A172 (cell line): Measurements from ENCODE around the gene ADRM1. TPM values are rescaled to one million over a fixed set of nuclear protein-coding genes. Genes with fewer than 3 reads are reported as not detected.

Experiments used
- DNase-seq: peaks from one replicate; pipeline ENCODE4 v3.0.0-alpha.2; 2015; ENCODE audit warnings: low spot score
- total RNA-seq: library from RNA; depleted of rRNA; stranded (reverse); fragments of >200 nt; shearing (Covaris generic); gene quantifications from 2 replicates; pipeline ENCODE4 v1.2.3, GENCODE V29; 2014

ADRM1 gene
- total RNA-seq, 1 experiment from 2014 or later = 402 TPM

DNA sequence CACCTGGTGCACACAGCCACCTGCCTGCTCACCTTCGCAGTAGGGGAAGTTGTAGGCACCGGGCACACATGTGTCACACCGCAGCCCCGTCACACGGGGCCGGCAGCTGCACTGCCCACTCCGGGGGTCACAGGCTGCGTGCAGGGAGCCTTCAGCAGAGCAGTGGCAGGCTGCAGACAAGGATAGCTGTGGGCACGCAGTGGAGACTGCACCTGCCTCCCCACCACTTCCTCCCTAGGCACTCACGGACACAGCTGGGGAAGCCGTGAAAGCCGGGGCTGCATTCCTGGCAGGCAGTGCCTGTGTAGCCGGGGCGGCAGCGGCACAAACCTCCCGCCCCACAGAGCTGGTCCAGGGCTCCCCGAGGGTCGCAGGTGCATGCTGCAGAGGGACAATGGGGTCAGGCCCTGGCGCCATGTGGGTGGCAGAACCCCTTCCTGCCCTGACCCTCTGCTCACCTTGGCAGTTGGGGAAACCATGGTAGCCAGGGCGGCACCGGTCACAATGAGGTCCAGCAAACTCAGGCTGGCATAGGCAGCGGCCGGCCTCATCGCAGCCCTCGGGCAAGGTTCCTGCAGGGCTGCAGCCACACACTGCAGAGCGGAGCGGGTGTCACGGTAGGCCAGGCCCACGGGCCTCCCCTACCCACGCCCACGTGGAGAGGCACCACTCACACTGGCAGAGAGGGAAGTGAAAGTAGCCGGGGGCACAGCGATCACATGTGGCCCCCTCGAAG, 34.9 kb downstream of the ADRM1 start:
- no peak for DNase-seq

DNA sequence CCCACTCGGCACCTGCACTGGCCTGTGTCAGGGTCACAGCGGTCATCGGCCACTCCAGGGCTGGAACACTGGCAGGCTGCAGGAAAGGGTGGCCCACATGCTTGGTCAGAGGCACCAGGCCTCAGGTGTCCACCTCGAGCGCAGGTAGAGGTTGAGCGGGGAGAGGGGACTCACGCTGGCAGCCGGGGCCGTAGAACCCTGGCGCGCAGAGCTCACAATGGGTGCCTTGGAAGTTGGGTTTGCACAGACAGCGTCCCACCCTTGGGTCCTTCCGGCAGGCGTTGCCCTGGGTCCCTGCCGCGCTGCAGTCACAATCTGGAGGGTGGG, 35.5 kb downstream of the ADRM1 start:
- no peak for DNase-seq

DNA sequence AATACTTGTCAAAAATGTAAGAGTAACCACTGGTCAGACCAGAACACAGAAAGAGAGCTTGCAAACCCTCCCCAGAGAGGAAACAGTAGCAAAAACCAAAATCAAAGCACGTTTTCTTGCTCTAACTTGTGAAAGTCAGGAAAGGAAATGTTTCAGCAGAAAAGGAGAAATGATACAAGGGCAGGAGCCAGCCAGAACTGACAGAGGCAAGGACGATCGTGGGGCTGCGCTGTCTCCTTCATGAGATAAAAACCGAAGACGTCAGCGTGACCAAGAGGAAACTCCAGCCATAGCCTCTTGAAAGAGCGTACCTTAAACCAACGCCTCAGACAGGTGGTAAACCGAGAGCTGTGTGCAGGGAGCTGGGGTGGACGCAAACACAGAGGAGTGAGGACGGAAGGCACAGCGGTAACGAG, 36.9 kb downstream of the ADRM1 start:
- DNase-seq = no peak

- DNase-seq = no peak
Observed at GRCh38 chr20:62342910-62343309, 40.1 kb downstream of the ADRM1 start.

- no peak for DNase-seq
Observed at GRCh38 chr20:62344092-62344491, 41.3 kb downstream of the ADRM1 start.

DNA sequence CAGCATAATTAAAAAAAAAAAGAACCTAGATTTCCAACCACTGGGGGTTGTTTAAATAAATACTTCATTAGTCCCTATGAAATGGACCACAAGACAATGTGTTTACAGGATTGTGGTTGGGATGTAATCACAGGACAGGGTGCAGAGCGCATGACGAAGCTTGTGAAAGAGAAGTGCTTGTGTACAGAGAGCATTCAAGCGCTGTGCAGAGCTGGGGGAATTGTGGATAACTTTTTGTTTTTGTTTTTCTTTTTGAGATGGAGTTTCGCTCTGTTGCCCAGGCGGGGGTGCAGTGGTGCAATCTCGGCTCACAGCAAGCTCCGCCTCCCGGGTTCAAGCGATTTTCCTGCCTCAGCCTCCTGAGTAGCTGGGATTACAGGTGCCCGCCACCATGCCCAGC, 42.0 kb downstream of the ADRM1 start:
- DNase-seq = no peak

DNA sequence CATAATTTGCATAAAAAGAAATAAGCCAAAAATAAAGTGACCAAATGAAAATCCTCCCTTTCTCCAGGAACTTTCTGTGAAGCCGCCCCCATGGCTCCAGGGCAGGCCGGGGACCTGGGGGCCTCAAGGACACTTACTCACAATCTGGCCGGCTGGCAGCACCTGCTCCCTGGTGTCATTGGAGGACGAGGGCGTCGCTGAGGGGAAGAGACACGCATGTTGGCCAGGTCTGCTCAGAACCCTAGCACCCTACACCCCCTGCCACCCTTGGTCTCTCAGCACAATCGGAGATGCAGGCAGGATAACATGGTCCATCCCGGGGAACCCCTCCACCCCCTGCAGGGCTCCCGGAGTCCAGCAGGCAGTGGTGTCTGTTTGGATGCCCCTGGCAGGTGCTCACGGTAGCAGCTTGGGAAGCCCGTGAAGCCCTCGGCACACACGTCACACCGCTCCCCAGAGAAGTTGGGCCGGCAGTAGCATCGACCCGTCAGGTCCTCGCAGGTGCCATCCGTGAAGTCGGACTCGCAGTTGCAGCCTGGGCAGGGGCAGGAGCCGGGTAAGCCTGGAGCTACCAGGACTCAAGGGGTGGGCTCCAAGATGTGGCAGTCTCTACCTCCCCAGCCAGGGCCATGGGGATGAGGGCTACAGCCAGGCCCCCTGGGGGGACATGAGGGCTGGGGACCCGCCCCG, 43.0 kb downstream of the ADRM1 start:
- no peak for DNase-seq

DNA sequence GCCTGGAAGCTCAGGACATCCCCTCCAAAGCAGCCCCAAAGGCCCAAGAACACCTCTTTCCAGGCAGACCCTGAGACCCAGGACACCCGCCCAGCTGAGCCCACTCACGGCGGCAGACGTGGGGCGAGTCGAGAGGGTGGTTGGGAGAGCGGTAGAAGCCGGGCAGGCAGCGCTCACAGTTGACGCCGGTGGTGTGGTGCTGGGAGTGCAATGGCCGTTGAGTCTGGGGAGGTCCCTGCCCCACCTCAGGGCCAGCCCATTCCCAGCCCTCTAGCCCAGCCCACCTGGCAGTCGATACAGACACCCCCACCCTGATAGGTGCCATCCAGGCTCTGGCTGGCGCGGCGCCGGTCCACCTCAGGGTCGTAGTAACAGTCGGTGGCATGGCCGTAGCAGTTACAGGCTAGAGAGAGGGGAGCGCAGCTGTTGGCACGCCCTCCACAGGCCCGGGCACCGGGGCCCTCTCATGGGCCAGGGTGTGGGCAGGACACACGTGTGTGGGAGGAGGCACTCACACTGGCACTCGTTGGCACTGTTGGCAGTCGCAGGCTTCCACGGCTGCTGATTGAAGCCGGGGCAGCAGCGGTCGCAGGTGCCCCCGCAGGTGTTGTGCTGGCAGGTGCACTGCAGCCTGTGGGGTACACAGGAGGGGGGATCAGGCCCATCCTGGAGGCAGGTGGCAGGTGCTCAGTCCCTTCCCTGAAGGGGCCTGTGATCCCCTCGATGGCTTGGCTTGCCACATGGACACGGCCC, 43.8 kb downstream of the ADRM1 start:
- no peak for DNase-seq

DNA sequence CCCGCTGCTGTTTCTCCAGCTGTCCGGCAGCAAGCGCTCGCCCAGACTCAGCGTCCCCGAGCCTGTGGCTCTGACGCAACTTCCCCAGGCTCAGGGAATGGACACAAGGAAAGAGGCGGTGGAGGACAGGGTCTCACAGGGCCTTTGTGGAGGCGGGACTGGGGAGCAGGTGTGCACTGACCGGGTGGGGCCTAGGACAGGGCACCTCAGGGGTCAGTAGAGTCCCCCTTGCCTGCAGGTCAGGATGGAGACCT, 44.3 kb downstream of the ADRM1 start:
- DNase-seq = no peak

DNA sequence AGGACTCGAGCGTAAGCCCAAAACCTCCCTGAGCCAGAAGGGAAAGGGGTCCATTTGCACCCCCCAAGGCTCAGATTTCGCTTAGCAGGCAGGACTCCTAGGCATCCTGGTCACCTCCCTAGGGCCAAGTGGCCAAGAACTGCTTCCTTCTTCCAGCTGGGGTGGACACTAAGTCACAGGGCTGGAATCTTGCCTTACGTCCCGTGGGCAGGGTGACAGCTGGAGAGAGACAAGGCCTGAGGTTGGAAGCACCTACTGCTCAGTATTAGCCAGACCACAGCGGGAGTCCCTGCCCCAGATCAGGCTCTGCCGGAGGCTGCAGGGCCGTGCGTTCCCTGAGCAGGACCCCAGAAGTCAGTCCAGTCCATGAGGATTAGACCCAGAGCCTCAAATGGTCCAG, 44.6 kb downstream of the ADRM1 start:
- DNase-seq = no peak

- no peak for DNase-seq
Observed at GRCh38 chr20:62348604-62349003, 45.8 kb downstream of the ADRM1 start.

DNA sequence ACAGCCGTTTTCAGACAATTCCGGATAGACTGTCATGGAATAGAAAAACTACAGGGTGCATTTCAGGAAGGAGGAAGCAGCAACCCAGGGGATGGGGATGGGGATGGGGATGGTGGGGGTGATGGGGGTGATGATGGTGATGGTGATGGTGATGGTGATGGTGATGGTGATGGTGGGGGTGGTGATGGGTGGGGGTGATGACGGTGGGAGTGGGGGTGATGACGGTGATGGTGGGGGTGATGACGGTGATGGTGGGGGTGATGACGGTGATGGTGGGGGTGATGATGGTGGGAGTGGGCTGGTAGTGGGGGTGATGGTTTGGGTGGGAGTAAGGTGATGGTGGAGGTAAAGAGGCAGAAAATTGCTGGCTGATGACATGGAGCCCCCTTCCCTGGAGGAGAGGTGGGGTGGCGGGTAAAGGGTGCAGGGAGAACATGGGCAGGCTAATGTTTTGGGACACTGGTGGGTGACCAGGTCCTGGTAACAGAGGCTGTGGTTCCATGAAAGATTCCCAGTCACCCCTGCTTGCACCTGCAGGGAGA, 46.8 kb downstream of the ADRM1 start:
- no peak for DNase-seq

DNA sequence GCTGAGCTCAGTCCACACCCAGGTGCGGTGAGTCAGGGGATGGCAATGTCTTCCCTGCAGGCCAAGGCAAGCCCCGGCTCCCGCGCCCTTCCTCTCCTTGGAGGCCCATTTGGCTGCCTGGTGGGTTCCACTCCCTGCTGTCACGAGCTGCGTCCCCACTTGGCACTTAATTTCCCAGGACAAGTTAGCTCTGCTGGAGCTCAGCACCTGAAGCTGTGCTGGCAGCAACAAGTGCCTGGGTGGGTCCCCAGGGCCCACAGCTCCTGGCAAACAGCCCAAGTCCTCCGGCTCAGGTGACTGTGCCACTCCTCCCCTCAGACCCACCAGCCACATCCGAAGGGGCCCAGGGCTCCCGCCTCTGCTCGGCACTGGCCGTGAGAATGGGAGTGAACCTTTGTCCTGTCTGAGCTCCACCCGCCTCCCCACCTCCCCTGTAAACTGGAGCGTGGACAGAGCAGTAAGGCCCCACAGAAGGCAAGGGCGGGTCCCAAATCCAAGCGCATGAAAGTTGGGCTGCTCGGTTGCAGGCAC, 47.4 kb downstream of the ADRM1 start:
- peak; percentile 95 for DNase-seq

DNA sequence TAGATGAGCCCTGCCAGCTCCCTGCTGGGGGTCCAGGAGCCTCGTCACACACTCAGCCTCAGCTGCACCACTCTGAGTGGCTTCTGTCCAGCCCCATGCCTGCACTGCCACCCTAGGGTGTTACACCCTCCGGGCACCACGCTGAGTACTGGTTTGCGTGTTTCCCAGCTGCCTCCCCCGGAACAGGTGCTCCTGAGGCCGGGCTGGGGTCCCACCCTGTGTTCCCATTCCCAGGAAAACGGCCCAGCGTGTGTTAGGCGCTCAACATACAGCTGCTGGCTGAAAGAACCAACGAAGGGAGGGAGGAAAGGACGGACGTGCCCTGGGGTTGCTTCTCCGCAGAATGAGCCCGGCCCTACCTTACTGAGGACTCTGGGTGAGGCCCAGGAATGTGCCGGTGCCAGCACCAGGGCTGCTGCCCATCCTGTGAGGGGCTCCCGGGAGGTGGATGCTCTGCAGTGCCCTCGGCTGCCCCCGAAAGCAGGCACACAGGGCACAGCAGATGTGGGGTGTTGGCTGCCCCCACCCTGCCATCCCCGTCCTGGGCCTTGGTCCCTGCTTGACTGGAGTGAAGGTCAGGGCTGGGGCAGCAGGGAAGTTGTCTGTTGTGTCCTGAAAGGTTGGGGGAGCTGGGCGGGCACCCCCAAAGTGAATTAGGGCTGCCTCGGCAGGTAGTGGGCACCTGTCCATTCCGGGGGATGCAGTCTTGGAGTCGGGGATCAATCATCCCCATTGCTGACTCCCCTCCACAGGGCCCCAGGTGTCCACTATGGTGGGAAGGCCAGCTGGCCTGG, 48.0 kb downstream of the ADRM1 start:
- DNase-seq = no peak

DNA sequence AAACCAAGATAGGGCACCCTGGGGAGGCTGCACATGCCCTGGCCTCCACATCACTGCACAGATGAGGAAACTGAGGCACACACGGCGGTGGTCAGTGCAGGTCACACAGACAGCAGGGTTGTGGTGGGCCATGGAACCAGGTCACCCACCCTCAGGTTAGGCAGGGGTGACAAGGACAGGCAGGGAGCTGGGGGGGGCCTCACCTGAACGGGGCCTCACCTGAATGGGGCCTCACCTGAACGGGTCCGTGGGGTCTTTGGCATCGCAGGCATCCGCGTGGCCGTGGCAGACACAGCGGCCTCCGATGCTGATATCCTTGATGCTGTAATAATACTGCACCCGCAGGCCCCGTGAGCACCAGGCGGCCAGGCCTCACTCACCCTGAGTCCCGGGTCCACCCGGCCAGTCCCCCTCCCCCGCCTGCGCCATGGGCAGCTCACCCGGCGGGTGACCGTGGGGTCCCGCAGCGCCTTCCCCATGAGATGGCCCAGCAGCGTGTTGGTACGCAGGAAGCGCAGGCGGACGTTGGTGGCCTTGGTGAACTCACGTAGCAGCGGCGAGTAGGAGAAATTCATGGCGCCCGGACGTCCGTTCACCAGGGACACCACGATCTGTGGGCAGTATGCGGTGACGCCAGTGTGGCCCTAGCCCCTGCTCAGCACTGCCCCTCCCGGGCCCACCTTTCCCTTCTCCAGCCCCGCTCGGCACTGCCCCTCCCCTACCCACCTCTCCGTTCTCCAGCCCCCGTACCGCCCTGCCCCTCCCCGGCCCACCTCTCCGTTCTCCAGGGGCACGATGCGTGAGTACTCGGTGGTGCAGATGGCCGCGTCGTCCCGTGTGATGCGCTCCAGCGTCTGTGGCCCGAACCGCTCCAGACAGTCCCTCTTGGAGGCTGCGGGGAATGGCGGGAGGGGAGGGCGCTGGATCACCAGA, 48.9 kb downstream of the ADRM1 start:
- DNase-seq = no peak

GRCh38 chr20:62352402-62353288, 49.8 kb downstream of the ADRM1 start:
- peak; percentile 87 for DNase-seq

DNA sequence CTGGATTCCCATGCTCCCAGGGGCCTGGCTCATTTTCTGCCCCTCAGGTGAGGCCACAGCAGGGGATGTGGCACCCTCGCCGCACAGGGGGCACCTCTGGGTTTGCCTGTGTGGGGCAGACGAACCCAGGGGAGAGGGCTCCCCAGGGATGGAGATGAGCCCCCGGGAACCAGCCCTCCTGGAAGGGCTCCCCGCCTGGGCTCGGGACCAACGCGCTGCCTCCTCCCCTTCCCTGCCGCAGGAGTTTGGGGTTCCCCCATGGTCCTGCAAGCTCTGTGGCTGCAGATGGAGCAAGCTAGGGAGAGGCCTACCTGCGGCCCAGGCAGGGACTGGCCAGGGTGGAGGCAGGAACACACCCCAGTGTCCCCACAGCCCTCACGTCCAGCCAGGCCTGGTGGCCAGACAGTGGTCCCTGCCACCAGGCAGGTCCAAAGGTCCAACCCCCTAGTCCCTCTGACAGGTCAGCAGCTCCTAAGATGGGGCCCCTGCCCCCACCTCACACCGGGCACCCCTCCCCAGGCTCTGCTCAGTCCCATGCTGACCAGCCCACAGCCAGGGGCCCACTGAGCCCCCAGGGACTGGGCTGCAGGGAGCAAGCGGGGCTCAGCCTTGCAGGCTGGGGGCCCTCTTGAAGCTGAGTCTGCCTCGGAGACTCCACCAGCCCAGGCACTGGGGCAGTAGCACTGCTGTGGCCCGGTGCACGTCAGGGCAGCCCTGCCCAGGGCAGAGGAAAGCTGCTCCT, 50.7 kb downstream of the ADRM1 start:
- DNase-seq = no peak

DNA sequence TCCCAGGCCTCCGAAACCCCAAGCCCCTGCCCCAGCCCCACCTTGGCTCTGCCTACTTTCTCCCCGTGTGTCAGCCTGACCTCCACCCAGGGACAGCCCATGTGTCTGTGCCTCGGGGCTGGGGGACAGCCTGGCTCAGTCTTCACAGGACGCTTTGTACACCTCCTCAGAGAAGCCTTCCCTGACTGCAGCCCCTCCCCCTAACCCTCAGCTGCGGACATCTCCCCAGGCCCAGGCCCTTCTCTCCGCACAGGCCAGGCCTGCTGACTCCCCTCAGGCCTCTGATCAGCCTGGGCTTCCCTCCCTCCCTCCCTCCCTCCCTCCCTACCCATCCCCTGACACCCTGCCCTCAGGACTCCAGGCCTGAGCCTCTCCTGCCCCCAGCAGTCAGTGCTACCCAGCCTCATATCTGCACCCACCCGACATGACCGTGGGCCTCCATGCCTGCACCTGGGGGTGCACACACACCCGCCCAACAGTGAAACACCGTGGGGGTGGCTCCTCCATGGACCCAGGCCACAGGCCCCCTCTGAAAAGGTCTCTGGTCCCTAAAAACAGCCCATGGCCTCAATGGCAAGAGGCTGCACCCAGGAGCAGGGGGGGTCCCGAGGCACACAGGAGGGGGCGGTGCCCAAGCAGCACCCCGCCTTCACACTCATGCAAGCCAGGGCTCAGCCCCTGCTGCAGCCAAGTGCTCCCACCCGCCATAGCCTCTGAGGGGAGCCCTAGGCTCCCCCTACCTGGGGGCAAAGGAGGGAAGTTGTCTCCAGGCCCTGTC, 51.4 kb downstream of the ADRM1 start:
- no peak for DNase-seq
